Activated CD8-positive, alpha-beta memory T cell treated with anti-CD3 and anti-CD28 coated beads for 24 hours (primary cell): Measurements from ENCODE around the gene SORCS2.

Experiments used
- DNase-seq: peaks from one replicate; pipeline ENCODE4 v3.0.0-alpha.2; 2020

SORCS2 gene

DNA sequence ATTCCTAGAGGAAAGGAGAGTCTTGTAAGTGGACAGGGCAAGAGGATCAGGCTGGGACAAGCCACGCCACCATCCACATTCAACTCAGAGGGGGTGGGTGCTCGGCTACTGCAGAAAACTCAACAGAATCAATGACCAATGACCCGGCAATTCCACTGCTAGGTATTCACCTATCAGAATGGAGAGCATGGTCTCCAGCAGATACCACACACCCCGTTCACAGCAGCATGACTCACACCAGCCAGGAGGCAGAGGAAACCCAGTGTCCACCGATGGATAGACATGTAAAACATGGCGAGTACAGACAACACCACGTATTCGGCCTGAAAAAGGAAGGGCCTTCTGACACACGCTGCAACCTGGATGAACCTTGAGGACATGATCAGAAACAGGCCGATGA lies 571.5 kb downstream of the SORCS2 start:
- no peak for DNase-seq

DNA sequence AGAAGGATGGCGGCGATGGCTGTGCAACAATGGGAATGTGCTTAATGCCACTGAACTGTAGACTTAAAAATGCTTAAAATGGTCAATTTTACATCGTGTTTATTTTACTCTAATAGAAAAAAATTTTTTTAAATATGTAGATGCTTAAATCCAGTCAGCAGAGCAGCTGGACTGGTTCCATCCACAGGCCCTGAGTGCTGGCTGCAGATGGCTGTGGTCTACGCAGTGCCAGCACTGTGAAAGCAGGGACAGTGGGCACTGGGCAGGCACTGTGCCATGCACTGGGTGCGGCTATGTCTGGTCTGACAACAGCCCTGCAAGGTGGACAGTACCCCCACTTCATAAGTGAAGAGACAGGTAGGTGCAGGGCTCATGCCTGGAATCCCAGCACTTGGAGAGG lies 572.1 kb downstream of the SORCS2 start:
- no peak for DNase-seq

DNA sequence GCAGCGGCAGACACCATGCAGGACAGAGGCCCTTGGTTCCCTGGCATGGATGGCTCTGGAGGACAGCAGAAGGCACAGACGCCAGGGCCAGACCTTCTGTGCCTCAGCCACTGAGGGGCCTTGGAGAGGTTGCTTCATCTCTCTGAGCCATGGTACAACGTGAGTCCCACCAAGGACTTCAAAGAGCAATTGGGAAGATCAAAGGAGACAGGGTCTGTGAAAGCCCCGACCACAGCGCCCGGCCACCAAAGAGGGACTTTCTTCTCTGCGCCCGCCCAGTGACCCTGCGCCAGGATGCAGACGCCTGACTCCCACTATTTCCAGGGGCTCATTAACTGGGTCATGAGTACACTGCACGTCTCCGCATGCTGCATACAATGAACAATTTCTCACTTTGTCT lies 573.3 kb downstream of the SORCS2 start:
- no peak for DNase-seq

DNA sequence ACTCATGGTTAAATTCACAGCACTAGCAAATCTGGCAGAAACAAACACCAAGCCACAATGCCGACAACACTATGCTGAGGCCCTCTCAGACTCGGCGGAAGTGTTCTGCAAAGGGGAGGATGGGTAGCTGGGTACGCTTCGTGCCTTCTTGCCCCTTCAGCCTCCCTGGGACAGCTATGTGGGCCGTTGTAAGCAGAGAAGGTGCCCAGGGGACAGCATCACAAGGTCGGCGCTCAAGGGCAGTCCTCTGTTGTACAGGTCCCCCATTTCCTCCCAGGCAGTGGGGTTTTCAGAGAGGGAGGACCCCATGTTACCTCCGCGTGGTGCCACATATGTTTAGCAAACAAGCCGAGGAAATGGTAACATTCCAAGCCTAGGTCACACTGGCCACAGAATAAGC lies 573.7 kb downstream of the SORCS2 start:
- DNase-seq, result no peak

DNA sequence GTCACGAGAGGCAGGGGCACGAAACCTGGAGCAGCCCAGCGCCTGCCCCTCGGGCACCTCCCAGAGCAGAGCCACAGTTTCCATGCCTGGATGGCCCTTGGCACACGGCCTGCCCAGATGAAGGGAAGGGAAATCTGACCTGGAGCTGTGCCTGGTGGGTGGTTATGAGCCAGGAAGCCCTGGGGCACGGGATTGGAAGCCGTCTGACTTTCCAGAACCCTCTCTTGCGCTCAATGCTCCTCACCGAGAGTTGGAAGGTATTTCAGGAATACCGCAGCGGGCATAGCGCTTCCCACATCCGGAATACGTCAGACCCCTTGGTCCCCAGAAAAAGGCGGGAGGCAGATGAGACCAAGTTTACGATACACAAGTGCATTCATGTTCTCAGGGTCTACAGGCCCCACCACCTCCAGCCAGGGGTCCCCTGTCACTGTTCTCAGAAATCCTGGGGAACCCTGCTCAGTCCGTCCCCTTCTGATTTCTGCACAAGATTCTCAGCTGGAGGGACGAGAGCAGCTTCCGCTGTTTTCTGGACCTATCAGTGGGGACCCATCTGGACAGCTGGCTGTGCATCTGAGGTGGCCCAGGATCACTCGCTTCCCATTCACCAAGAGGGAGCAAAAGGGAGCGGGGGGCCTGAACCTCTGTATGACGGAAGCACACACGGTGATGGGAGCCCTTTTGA lies 574.5 kb downstream of the SORCS2 start:
- DNase-seq, result no peak

DNA sequence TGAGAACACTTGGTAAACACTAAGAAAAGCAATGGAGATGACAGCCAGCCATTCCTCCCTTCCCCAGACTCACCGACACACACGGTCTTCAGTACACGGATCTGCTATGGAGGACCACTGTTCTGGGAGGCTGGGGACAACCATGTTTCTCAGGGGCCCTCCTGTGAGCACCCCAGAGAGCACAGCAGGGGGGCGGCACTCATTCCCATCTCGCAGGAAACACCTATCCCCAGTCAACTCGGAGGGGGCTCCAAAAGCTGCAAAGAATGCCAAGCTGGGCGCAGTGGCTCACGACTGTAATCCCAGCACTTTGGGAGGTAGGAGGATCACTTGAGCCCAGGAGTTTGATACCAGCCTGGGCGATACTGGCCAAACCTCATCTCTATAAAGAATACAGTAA lies 575.2 kb downstream of the SORCS2 start:
- no peak for DNase-seq

DNA sequence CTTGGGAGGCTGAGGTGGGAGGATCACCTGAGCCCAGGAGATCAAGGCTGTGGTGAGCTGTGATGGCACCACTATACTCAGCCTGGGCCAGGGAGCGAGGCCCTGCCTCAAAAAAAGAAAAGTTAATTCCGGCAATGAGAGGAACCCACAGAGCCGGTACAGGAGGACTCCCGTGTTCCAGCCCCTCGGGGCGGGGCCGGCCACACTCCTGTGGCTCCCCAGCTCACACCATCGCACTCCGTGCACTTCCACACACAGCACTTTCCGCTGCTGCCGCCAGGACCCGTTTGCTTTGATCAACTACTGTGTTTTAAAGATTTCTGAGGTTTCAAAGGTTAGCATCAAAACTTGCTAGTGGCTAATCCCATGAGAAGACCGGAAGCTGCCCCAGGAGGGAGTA lies 575.6 kb downstream of the SORCS2 start:
- DNase-seq, result no peak

DNA sequence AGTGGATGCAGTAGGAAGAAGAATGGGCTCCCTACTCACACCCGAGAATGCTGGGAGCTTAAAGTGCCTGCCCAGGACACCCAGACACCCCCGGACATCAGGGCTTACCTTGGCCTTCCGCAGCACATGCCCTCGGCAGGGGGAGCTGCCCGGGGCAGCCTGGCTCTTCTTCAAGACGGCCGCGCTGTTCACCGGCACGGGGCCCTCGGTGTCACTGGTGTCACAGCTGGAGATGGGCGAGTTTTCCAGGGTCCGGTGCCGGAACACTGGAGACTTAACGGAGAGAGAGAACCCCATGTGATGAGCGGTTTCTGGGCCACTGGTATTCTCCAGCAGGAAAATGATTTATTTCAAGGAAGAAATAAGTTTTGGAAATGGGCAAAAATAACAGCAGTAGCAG lies 576.4 kb downstream of the SORCS2 start:
- DNase-seq, result no peak

DNA sequence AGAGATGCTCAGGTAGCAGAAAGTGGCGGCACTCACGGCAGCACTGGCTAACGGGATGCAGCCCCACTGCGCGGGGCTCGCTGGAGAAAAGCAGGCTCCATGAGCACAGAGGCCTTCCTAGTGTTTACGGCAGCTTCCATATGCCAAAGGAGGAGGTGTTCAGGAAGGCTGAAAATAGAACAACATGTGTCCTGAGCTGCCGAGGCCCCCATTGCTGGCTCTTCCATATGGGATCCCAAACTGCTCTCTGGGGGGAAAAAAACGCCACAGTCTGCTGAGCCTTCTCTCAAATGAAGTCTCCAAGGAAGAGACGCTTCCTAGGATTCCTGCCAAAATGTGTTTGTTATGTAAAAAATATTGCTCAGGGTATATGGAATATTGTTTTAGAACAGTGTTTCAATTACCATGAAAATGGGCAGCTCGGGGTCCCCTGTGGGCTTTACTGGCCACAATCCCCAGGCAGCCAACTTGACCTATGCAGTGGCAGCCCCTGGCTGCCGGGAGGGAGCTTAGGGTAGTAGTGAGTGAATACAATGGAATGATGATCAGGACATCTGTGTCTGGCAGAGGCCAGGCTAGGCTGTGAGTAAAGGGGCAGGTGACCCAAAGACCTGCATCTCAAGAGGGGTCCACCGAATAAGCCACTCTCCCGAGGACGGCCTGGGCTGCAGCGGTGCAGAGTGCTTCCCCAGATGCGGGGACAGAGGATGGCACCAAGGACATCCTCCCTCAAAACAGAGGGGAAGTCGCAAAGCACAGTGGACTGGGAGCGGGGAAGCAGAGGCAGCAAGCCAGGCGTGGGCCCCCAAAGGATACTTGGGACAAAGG lies 577.3 kb downstream of the SORCS2 start:
- no peak for DNase-seq

DNA sequence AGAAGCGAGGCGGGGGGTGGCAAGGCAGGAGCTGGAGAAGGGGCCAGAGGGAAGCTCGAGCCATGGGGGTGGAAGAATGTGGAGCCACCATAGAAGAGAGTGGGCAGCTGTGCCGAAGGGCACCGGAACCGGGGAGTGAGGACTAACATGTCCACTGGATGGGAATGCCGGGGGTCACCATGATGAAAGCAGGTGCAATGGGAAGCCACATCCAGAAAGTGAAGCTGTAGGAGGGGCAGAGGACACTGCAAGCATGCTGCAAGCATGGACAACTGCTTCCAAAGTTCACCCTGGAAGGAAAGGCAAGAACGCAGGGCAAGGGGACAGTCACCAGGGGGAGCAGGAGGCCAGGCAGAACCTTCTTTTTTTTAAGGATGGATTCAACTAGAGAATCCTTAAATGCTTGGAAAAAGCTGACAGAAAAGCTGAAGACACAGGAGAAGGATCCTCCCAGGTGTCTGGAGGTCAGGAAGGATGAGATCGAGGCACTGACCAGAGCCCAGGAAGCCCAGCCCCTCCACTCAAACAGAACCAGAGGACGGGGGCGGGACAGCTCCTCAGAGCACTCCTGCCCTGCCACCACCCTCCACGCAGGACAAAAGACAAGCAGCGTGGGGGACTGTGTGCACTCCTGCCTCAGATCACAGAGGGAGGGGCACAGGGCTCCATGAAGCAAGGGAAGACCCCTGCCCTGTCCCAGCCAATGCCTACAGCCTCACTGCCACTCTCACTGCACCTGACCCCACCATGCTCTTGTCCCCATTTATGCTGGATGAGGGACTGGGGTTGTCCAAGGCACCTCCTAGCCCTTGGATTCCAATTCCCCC lies 578.1 kb downstream of the SORCS2 start:
- no peak for DNase-seq

DNA sequence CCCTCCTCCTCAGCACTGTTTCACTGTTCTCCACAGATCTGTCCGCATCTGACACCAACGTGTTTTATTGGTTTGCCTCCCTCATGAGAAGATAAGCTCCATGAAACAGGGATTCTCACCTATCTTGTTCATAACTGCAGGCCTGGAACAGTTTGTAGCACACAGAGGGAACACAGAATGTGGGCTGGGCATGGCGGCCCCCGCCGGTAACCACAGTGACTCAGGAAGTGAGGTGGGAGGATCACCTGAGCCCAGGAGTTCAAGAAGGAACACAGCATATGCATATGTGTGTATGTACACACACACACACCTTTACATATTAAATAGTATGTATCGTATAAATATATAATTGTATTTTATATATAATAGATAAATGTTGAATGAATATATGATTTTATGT lies 578.7 kb downstream of the SORCS2 start:
- DNase-seq, result no peak

DNA sequence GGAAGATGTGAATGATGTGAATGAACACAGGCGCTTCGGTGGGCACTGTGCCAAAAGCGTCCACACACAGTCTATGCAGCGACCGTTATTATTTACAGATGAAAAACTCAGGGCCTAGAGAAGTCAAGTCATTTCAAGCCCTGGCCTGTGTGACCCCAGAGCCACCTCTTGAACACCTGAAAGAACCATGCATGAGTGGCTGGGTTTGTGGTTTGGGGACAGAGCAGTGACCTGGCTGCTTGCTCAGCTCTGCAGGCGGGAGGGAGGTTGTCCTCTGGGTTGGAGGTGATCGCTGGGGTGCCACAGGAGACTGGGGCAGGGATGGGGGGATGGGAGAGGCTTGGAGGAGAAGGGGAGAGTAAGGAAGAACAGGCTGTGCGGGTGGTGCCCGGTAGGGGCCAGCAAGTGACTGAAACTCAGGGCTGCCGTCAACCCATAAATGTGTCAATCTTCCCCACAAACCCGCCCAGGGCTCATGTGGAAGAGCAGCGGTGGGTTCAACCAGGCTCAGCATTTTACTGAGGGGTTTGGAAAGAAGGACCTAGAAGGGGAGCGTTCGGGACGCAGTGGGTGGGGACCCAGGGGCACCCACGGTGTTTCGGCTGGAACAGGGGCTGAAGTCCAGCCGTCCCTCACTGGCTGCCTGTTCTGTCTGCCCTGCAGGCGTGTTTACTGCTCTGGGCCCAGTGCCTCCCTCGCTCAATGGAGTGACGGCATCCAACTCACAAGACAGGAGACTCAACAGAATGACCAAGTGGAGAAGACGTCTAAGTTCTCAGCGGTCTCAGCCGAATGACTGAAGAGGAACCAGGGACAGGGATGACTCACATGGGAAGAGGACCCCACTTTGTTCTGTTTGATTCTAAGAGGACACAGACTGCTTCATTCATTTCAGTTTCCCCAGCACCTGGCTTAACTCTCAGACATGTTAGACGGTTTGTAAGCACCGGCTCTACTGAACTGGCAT lies 579.5 kb downstream of the SORCS2 start:
- no peak for DNase-seq

DNA sequence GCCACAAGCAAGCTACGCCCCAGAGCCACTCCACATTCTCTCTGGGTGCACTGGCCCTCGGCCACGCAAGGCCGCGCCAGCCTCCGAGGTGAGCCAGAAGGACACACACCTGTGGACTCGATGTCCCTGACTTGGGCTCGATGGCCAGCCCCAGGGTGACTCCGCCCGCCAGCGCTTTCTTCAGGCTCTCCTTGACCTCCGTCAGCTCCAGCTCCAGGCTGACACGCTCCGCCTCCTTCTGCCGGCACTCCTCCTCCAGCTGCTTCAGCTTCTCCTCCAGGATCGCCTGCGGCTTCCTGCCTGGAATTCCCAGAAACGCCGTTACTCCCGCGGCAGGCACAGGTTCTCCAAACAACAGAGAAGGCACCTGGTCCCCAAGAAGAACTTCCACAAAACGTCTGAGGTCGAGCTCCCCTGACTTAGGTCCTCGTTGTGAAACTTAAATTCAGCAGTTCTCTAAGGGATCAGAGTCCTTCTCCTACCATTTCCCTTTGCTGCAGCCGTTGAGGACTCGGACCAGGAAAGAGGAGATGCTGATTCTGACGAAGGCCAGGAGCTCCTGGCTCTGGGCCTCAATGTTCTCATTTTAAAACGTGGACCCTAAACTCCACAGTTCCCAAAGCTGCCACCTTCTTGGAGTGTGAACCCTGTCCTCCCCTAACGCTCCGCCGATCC lies 580.5 kb downstream of the SORCS2 start:
- DNase-seq, result no peak

DNA sequence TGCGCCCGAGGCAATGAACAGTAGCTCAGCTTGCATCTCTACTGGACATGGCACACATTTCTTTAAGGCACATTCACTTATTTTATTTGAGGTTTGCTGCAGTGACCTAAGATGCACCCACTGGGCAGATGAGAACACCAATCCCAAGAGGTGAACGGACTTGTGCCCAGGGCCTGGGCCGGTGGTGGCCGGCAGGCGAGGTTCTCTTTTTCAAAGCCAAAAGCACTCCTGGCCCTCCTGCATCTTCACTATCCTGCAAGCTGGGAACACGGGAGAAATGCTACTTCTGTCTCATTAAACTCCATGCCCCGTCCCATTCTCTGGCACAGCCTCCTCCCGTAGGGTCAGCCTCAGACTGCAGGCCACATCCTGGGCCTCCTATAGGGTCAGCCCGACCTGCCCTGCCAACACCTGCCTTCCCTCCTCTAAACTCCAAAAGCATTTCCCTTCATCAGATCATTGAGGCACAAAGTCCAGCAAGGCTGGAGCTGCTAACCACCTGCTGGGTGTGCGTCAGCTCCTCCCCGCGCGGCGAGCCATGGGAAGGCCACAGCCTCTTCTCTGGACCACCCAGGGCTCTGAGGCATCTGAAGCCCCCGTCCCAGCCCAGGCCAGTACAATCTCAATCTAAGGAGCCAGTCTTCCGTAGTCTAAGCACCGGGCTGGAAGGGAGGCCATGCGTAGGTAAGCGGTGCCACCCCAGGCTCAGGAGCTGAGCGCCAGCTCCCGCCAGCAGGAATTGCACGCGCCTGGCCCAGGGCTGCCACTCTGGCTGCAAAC lies 581.3 kb downstream of the SORCS2 start:
- no peak for DNase-seq

DNA sequence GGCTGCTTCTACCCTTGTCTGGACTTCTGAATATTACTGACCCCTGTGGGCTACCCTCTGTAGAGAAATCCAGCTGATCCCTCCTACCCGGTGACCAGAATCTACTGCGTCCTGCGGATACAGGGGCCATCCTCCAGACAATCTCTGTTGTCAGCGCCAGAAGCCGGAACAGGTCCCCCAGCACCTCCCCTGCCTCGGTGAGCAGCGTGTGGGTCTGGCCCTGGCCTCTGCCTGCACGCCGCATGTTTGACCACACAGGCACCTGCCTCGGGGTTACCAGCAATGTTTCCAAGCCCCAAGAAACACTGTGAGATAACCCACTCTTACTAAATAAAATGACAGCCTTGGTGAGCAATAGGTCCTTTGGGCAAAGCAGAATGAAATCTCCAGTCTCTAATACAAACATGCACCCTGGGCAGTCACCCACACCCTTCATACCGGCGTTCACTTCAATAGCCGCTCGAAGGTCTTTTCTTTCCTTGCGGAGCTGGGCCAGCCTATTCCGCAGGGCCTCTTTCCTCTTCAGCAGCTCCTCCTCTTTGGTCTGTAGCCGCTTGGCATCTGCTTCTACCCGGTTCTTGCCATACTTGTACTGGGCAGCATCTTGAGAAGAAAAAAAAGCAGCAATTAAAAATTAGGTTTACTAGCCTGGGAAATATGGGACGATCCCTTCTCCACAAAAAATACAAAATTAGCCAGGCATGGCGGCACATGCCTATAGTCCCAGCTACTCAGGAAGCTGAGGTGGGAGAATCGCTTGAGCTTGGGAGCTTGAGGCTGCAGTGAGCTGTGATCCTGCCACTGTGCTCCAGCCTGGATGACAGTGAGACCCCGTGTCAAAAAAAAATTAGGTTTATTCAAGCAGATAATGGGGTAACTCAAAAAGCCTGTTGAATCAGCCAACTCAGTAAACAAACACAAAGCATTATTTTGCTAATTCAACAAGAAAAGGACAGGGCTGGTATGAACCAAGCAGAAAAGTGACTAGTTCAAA lies 582.3 kb downstream of the SORCS2 start:
- DNase-seq, result no peak

DNA sequence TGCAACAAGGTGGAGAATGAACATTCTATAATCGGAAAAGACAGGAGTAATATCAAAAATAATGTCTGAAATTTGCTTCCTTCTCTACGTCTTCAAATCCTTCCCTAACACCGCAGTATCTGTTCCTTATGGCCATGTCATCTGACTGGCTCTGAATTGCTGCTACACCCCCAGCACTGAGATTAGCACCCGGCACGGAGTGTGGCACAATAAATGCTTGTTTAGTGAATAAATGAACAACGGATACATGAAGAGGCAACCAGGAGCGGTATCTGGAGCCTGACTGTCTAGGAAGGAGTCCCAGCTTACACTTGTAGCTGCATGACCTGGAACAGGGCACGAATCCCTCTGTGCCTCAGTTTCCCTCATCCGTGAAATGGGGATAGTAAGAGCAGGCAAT lies 583.1 kb downstream of the SORCS2 start:
- DNase-seq, result no peak

DNA sequence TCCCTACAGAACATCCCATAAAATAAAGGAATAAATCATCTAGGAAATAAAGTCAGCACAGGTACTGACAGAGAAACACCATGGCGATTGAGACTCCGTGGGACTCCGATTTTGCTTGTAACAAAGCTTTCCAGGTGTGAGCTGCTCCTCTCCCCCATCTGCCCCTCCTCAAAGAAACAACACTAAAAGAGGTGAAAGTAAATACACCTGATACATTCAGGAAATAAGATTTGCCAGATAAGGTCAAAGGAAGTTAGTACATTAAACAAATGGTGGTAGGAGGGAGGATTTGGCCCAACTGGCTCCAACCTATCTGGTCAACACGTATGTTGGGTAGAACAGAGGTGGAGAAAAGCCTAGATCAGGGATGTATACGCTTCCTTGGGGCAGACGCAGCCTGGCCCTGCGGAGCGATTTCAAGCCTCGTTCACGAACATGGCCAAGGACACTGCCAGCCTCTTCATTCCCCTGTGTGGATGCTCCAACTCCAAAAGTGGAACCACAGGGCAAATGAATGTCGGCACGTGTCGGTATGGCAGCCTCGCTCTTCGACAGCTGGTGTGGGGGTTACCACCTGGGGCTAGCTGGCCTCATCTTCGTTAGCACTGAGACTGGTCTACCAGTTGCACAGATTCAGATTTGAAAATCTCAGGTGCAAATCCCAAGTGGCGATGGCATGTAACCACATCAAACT lies 584.8 kb downstream of the SORCS2 start:
- no peak for DNase-seq

DNA sequence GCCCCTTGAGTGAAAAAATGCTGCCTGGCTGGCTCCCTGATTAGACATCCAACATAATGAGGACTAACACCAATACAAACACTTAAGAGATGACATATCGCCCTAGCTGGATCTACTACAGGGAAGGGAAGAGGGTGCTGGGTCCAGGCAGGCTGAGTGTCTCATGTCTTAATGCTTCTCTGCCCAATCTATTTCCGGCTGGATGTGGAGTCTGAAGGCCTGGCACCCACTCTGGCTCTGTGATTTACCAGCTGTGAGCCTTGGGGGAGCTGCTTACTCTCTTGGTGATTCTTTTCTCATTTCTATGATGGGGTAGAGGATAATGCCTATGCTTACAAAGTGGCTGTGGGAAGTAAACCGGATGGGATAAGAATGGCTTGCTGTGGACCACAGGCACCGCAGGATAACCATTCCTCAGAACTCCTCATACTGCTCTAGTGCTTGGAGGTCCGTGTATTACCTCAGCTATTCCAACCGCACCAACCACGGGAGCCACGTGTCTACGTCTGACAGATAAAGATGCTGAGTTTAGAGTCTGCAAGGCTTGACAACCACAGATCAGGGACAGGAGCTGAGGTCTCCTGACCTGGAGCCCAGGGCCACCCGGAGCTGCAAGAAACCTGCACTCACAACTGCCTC lies 585.7 kb downstream of the SORCS2 start:
- DNase-seq, result no peak
